Liver (tissue), 9 donors: ENCODE data around the gene NKAPL. TPM values are rescaled to one million over a fixed set of nuclear protein-coding genes. Genes with fewer than 3 reads are reported as not detected.

Source experiments
- DNase-seq: peaks from one replicate; pipeline ENCODE4 v3.0.0-alpha.2; 2017; ENCODE audit warnings: low spot score
- H3K27ac ChIP-seq, 2 donors: one replicate each; pipeline ENCODE4 v1.7.0; 2013; ENCODE audit warnings: inconsistent platforms in 2 of 2, low read length in 2 of 2, control low read depth in 1 of 2, low read depth in 1 of 2, mild to moderate bottlenecking in 1 of 2
- H3K27me3 ChIP-seq, 4 donors: one replicate each; pipeline versions ENCODE4 v1.6.1 to v1.7.0; 2013; ENCODE audit warnings: low read length in 3 of 4, inconsistent platforms in 1 of 4, mild to moderate bottlenecking in 1 of 4, moderate library complexity in 1 of 4; ENCODE audit not compliant: control insufficient read depth in 4 of 4, insufficient read depth in 4 of 4
- H3K36me3 ChIP-seq, 4 donors: one replicate each; pipeline versions ENCODE4 v1.6.1 to v1.7.0; 2013; ENCODE audit warnings: low read length in 3 of 4, mild to moderate bottlenecking in 3 of 4, low read depth in 1 of 4, moderate library complexity in 1 of 4; ENCODE audit not compliant: control insufficient read depth in 4 of 4, insufficient read depth in 3 of 4
- H3K4me1 ChIP-seq, 4 donors: one replicate each; pipeline versions ENCODE4 v1.6.1 to v1.7.0; 2013; ENCODE audit warnings: low read length in 3 of 4, mild to moderate bottlenecking in 3 of 4, moderate library complexity in 1 of 4; ENCODE audit not compliant: control insufficient read depth in 4 of 4, insufficient read depth in 4 of 4
- H3K4me3 ChIP-seq, 3 donors: one replicate each; pipeline versions ENCODE4 v1.6.1 to v1.7.0; 2013; ENCODE audit warnings: low read length in 3 of 3, control low read depth in 1 of 3, low read depth in 1 of 3, mild to moderate bottlenecking in 1 of 3
- H3K9ac ChIP-seq, 2 donors: one replicate each; pipeline ENCODE4 v1.7.0; 2013; ENCODE audit warnings: low read length in 2 of 2, mild to moderate bottlenecking in 2 of 2, moderate library complexity in 2 of 2, control low read depth in 1 of 2, low read depth in 1 of 2
- H3K9me3 ChIP-seq, 4 donors: one replicate each; pipeline versions ENCODE4 v1.6.1 to v1.7.0; 2013; ENCODE audit warnings: low read length in 3 of 4; ENCODE audit not compliant: control insufficient read depth in 4 of 4
- ATF3 ChIP-seq: IDR thresholded peaks from 2 replicates; pipeline ENCODE4 v1.6.1; 2016; ENCODE audit warnings: antibody characterized with exemption
- CTCF ChIP-seq: fragments of 150-350 bp; IDR thresholded peaks from 2 replicates; pipeline ENCODE4 v1.5.1; 2017; ENCODE audit warnings: improper control_type of control experiment, low read depth, low read length; ENCODE audit not compliant: missing input control
- EGR1 ChIP-seq, 2 donors: IDR thresholded peaks; 2 replicates each; pipeline ENCODE4 v1.6.1; 2016 to 2018; ENCODE audit warnings: antibody characterized with exemption in 2 of 2, low read depth in 2 of 2
- FOXA1 ChIP-seq: IDR thresholded peaks from 2 replicates; pipeline ENCODE4 v1.6.1; 2016; ENCODE audit warnings: antibody characterized with exemption
- FOXA2 ChIP-seq: IDR thresholded peaks from 2 replicates; pipeline ENCODE4 v1.6.1; 2016; ENCODE audit warnings: antibody characterized with exemption
- GABPA ChIP-seq, 2 donors: IDR thresholded peaks in 1 of 2; conservative IDR thresholded peaks in 1 of 2; 2 replicates each; pipeline ENCODE4 v1.6.1; 2016; ENCODE audit warnings: antibody characterized with exemption in 2 of 2, mild to moderate bottlenecking in 1 of 2, moderate library complexity in 1 of 2
- HNF4A ChIP-seq, 2 donors: conservative IDR thresholded peaks; 2 replicates each; pipeline ENCODE4 v1.6.1; 2016; ENCODE audit warnings: antibody characterized with exemption in 2 of 2, mild to moderate bottlenecking in 2 of 2
- HNF4G ChIP-seq: IDR thresholded peaks from 2 replicates; pipeline ENCODE4 v1.6.1; 2016; ENCODE audit warnings: antibody characterized with exemption
- JUND ChIP-seq, 2 donors: IDR thresholded peaks; 2 replicates each; pipeline ENCODE4 v1.6.1; 2016; ENCODE audit warnings: antibody characterized with exemption in 2 of 2
- MAX ChIP-seq: IDR thresholded peaks from 2 replicates; pipeline ENCODE4 v1.6.1; 2016; ENCODE audit warnings: antibody characterized with exemption
- NR2F2 ChIP-seq: IDR thresholded peaks from 2 replicates; pipeline ENCODE4 v1.6.1; 2016; ENCODE audit warnings: antibody characterized with exemption
- RAD21 ChIP-seq, 2 donors: IDR thresholded peaks; 2 replicates each; pipeline ENCODE4 v1.6.1; 2016; ENCODE audit warnings: antibody characterized with exemption in 2 of 2, mild to moderate bottlenecking in 2 of 2
- REST ChIP-seq: IDR thresholded peaks from 2 replicates; pipeline ENCODE4 v1.6.1; 2016; ENCODE audit warnings: antibody characterized with exemption, mild to moderate bottlenecking
- RXRA ChIP-seq, 2 donors: IDR thresholded peaks; 2 replicates each; pipeline ENCODE4 v1.6.1; 2017 to 2018; ENCODE audit warnings: antibody characterized with exemption in 2 of 2, mild to moderate bottlenecking in 1 of 2
- SP1 ChIP-seq: IDR thresholded peaks from 2 replicates; pipeline ENCODE4 v1.6.1; 2018; ENCODE audit warnings: antibody characterized with exemption, mild to moderate bottlenecking
- TAF1 ChIP-seq: conservative IDR thresholded peaks from 2 replicates; pipeline ENCODE4 v1.6.1; 2016; ENCODE audit warnings: antibody characterized with exemption, mild to moderate bottlenecking
- YY1 ChIP-seq: IDR thresholded peaks from 2 replicates; pipeline ENCODE4 v1.6.1; 2016; ENCODE audit warnings: antibody characterized with exemption, mild to moderate bottlenecking
- ZBTB33 ChIP-seq: IDR thresholded peaks from 2 replicates; pipeline ENCODE4 v1.6.1; 2016; ENCODE audit warnings: antibody characterized with exemption
- WGBS: extraction: QIAGEN DNeasy Blood & Tissue Kit; methylation state at CpG from one replicate; pipeline ENCODE4 v1.1.7; 2013; 5-methylcytosine and 5-hydroxymethylcytosine counted together
- polyA plus RNA-seq, 2 donors: library from polyadenylated mRNA; stranded (reverse) in 1 of 2; unstranded in 1 of 2; fragments of 200-250 nt in 1 of 2; fragments of >200 nt in 1 of 2; fragmentation: Nextera tagmentation in 1 of 2; extraction: Ambion mirVana in 1 of 2; gene quantifications; one replicate each; pipeline versions ENCODE4 v1.2.1 to v1.2.3, GENCODE V29; 2013 to 2015
- total RNA-seq, 2 donors: library from RNA; depleted of rRNA; stranded (reverse); fragments of >200 nt; gene quantifications; one replicate each; pipeline ENCODE4 v1.2.3, GENCODE V29; 2014
- donor health status: healthy.
- donor health status: healthy.
- donor health status: healthy.
- donor health status: healthy.
- donor health status: healthy.

Gene NKAPL
- total and polyA plus RNA-seq, 4 donors: 0.22 to 0.61 (median 0.57) TPM

- H3K36me3 ChIP-seq: peaks cover 3 to 40% (median 22%) of the 10 kb centered on the region in 4 donors
- TF ChIP-seq HNF4G (no peak), RXRA (IDR thresholded peaks at IDR 0.05) (no peak), FOXA2 (no peak), GABPA (IDR thresholded peaks at IDR 0.05 in 1 of 2, conservative IDR thresholded peaks at IDR 0.05 in 1 of 2) (no peak), TAF1 (no peak), NR2F2 (no peak), SP1 (no peak), YY1 (no peak), REST (no peak), EGR1 (IDR thresholded peaks at IDR 0.05; ENCODE audit: low read depth in 2 of 2) (no peak), RAD21 (IDR thresholded peaks at IDR 0.05) (no peak), CTCF (no peak), FOXA1 (no peak), HNF4A (conservative IDR thresholded peaks at IDR 0.05) (no peak), MAX (no peak), JUND (IDR thresholded peaks at IDR 0.05) (no peak), ZBTB33 (no peak), ATF3 (no peak)
Measured at GRCh38 chr6:28232785-28233184, 26.3 kb upstream of the NKAPL start.

More at GRCh38 chr6:28232785-28233184, 26.3 kb upstream of the NKAPL start:
- H3K4me1 ChIP-seq: no peaks in the 10 kb centered on the region
- no peak overlapping the region for H3K27ac ChIP-seq
- H3K4me3 ChIP-seq: no peak overlapping the region
- no peak overlapping the region for H3K9ac ChIP-seq
- DNase-seq: no peak
- no peaks in the 10 kb centered on the region for H3K27me3 ChIP-seq
- WGBS: 96% methylated on average over 11 of the region's 11 CpGs
- peaks cover 0 to 5% (median under 1%) of the 10 kb centered on the region in 4 donors for H3K9me3 ChIP-seq
